Occipital lobe (tissue), 2 donors: ENCODE measurements around the gene PIEZO2. TPM values are rescaled to one million over a fixed set of nuclear protein-coding genes. Genes with fewer than 3 reads are reported as not detected.
"Not testable (repeated sequence)": the region's sequence is repeated elsewhere in the genome, so short reads cannot be mapped to it uniquely, and the experiment has no call there.

Source experiments
- DNase-seq: peaks from one replicate; lab custom pipeline; 2025; lab: John Stamatoyannopoulos, UW
- total RNA-seq: library from RNA; depleted of rRNA; stranded (reverse); fragments of >200 nt; gene quantifications from one replicate; pipeline ENCODE4 v1.2.3, GENCODE V29; 2014

The PIEZO2 gene
- total RNA-seq, 1 donor from 2014 or later: 8.0 TPM

- no peak for DNase-seq
These were observed 874 bp upstream of the PIEZO2 start for GRCh38 chr18:11150271-11150615.

DNA sequence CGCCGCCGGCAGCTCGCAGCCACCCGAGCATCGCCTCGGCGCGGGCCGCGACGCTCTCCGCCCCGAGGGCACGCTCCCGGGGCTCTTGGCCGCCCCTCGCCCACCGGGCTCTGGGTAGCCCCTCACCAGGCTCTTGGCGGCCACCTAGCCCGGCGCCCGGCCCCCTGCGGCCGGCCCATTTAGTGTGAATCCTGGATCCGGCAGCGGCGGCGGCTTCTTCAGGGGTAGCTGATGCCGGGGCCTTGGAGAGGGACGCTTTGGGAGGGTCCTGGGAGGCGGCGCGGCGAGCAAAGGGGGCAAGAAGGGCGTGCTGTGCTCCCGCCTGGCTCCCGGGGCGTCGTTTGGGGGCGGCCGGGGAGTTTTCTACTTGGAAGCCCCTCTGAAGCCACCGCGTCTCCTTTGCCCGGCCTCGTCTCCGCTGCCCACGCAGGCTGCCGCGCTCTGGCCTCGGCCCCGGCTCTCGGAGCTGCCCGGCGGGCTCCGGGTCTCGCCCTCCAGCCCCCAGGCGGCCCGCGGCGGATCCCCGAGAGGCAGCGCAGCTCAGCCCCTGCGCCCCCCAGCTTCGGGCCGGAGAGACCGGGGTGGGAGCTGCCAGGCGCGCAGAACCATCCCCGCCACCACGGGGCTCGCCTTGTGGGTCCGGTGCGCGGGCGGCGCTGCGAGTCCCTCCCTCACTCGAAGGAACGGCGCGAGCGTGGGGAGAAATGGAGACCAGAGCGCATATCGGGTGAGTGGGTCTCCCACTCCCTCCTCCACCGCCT, 509 bp downstream of the PIEZO2 start:
- no peak for DNase-seq

- DNase-seq: no peak
These were observed 1.2 kb downstream of the PIEZO2 start for GRCh38 chr18:11147962-11148679.

DNA sequence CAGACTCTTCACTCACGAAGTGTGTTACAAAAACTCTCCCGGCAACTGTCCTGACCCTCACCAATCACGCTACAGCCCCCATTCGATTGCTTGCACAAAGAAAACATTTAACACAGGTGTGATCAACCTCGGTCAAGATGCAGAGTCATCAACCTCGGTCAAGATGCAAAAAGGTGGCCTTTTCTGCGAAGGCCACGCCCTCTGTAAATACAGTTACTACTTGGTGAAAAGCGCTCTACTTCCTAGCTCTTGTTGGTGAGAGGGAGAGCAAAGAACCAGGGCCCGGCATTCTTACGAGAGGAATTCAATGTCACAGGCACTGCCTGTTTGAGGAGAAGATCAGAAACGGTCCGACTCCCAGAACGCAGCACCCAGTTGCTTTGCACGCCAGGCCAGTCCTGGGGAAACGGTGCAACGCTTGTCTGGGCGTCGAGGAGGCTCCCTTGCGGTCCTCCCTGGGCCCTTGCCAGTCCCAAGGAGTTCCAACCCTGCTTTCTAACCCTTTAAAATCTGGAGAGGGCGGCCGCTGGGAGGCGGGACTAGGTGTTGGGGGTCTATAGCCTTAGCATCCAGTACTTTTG, 1.9 kb downstream of the PIEZO2 start:
- no peak for DNase-seq

DNA sequence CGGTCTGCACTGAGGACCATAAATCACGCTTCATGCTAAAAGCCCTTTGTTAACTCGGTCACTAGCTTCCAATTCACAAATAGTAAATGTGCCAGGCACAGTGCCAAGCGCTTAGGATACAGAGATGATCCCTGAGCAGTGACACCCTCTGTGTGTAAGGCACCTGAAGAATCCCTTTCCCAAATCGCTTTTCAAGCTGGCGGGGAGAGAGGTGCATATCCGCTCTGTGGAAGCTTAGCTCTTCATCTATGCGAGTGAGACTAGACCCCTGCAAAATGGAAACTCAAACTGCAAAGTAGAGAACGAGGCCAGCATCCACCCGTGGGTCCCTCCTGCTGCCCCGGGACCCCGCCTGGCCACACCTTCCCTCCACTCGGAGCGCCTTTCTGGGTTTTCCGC, 2.4 kb downstream of the PIEZO2 start:
- DNase-seq: no peak

DNA sequence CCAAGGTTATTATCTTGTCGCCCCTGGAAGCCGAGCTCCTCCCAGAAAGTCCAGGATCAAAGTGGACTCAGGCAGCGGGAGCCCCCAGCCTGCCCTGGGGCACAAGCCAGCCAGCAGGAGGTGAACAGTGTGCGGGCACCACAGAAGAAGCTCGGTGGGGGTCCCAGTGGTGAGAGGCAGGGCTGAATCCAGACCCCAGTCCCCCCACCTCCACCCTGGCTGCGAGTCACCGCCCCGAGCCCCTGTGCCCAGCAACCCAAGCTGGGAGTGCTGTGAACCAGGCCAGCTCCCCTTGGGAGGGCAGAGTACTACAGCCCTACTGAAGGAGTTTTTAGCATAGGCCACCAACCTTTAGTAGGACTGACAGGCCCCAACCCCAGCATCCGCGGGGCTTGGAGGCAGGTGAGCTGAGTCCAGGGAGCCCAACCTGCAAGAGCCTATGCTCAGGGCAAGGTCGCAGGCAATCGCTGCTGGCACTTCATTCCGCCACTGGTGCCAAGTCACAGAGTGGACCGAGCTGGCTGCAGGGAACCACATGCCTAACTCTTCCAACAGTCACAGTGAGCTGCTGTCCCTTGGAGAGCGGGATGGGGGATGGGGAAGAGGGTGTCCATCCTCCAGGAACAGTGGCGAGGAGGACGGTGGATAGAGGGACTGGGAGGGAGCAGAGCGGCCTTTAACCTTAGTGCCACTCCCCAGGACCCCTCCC, 3.0 kb downstream of the PIEZO2 start:
- peak; percentile 13 for DNase-seq

- DNase-seq: no peak
These were observed 3.8 kb downstream of the PIEZO2 start for GRCh38 chr18:11145413-11146191.

DNA sequence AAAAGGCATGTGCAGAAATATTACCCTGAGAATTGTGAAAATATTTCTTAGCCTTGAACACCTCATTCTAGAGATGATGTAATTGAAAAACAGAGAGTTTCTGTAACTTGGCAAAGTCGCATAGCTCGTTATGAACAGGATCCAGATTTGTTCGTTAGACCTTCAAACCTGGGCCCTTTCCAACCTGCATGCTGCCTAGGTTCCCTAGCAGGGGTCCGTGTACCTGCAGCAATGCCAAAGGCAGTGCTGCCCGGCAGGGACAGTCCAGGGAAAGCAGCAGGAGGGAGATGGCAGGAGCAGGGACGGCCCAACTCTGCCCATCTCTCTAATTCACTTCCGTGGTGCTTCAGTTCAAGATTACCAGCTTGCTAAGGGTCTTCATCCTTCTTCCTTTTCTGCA, 12.0 kb downstream of the PIEZO2 start:
- no peak for DNase-seq

DNA sequence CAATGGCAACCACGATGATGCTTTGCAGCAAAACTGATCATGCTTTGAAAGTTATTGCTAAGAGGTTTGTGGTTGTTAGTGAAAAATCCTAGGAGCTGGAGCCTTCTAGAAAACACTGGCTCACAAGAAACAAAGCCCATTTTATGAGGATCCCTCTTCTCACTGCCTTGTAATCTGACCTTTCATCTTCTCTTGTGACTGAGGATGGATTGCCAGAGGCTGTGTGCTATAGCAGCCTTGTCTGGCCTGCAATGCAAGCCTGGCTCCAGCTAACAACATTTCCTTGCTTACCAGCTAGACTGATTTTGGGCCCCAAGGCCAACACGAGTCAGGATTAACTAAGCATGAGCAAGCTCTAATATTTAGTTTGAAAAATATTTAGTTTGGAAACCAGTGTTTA, 13.1 kb downstream of the PIEZO2 start:
- no peak for DNase-seq

- DNase-seq: no peak
These were observed 14.4 kb downstream of the PIEZO2 start for GRCh38 chr18:11134940-11135339.

DNA sequence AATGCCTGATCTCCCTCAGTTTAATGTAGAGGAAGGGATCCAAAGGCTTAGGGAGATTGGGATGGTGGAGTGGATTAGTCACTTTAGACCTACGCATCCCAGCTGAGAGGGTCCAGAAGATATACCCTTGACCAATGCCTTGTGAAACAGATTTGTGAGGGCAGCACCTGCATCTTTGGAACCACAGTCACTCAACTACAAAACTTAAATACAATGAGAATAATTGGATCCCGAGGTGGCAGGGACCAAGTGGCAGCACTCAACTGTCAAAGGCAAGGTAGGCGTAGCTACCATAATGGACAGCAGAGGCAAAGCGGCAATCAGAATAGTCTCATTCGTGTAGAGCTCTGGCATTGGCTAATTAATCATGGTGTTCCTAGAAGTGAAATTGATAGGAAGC, 20.3 kb downstream of the PIEZO2 start:
- DNase-seq: not testable (repeated sequence)

DNA sequence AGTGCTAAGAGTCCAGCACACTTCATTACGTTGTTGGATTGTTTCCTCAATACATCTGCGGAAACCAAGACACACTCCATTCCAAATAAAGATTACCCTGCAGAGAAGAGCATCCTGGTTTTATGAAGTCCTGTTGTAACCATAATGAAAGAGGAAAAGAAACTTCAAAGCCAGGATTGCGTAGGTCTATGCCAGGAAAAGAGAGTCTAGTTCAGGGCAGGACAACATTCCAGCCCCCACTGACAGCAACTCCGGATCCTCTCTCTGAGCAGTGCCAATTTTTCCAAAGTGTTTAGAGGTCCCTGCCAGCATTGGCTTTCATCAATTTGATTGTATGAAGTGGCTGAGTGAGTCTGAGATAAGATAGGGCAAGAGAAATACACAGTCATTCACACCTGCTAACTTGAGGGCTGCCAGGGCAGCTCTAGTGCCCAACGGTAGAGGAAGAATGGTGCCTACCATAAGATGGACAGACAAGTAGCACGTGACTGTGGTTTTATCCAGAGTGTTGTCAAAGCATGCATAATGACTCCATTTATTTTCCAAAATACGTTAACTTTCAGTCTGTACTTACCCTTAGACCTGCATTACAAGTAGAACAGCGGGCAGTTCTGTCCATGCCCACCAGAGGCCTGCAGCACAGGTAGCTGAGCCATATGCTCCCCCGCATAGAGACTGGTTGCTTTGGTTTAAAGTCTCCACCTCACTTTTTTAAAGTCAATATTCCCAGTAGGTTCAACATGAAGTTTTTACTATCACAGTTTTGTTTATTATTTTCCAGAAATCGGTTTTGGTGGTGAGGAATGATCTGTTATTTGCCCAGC, 23.7 kb downstream of the PIEZO2 start:
- no peak for DNase-seq

GRCh38 chr18:11124054-11124453, 25.3 kb downstream of the PIEZO2 start:
- DNase-seq: no peak

GRCh38 chr18:11121443-11121849, 27.9 kb downstream of the PIEZO2 start:
- DNase-seq: no peak

DNA sequence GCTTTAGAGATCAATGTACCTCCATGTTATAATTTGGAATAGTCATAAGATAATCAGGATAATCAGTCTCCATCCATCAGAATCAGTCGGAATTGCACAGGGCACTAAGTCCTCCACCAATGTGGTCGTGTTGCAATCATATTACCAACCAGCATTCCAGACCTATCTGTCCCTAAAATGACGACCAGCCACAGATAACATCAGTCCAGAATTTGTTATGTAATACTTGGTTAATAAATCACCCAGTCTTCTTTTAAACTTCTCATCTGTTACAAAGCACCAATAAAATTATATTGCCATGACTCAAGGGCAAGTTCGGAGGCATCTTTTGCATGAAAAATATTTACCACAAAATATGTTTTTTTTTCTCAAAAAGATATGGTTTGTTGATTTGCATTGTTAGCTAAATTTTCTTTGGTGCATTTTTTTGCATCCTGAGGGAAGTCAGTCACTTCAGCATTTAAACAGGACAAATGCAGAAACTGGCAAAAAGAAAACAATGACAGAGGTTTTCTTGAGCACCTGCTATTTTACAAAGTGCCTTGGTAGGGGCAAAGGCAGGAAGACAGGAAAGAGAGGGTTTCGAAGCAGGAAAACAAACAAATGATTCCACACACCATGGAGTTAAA, 29.3 kb downstream of the PIEZO2 start:
- no peak for DNase-seq

- no peak for DNase-seq
These were observed 29.8 kb downstream of the PIEZO2 start for GRCh38 chr18:11119550-11119949.

DNA sequence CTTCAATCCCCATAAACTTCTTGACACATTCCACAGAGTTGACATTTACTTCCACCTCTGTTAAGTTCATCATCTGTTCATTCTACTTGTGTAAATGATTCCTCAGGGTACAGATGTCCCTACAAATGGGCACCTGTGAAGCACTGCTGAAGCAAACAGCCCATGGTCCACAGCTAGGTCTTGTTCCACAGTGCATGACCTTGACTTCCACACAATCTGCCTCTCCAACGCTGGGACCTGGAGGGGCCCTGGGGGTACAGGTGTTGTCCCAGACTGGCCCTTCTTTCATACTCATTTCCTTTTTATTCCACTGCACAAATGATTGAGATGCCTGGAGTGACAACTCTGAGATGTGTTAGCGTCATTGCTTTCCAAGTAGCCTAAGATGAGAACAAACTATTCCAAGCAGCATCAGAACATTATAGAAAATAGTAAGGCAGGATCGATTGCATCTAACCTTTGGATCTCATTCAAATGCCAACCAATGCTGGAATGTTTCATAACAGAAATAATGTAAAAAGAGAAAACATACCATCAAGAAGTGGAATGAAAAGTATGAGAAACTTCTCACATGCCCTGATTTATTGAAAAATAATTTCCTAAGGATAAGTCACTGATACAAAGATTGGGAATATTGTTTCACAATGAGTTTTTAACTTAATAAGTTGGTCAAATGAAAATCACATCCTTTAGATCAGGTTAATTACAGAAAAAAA, 31.2 kb downstream of the PIEZO2 start:
- no peak for DNase-seq

- no peak for DNase-seq
These were observed 34.1 kb downstream of the PIEZO2 start for GRCh38 chr18:11115276-11115675.

GRCh38 chr18:11114653-11115052, 34.7 kb downstream of the PIEZO2 start:
- no peak for DNase-seq
